ENCODE measurements around the gene LMX1B.

GRCh38 chr9:126569036-126569435 is 44.7 kb upstream of the LMX1B start:
- TF ChIP-seq POLR2A (IDR thresholded peaks at IDR 0.05; ENCODE audit: low read length) = no peak
- no peak for TF ChIP-seq GATA1 (IDR thresholded peaks at IDR 0.05; ENCODE audit: low read depth, low read length)

All from erythroblast (primary cell).